Head of caudate nucleus (tissue), 42 donors: ENCODE results near the gene FAM181A.
A peak's percentile ranks its signal among the peaks of the same experiment; 100 is the strongest.

Experiments used
- DNase-seq, 42 donors: peaks; one replicate each; pipeline versions ENCODE4 v3.0.0 to v3.0.0-alpha.2; 2020 to 2021; ENCODE audit warnings: mixed read lengths in 7 of 42
- intact Hi-C: fragments of 100-400 bp; cut with DNase I; formaldehyde crosslinking; loops from one replicate; pipeline ENCODE4 v1.15.0; 2022

The FAM181A gene

GRCh38 chr14:93957751-93958566, 30.8 kb downstream of the FAM181A start:
- intact Hi-C loops = no loop called here
- DNase-seq = no peak

- no peak for DNase-seq
- intact Hi-C loops = no loop called here
Observed at GRCh38 chr14:93958567-93959238, 31.6 kb downstream of the FAM181A start.

- DNase-seq = peak in 6 of 42 donors; percentile 12 to 42 (median 33)
- intact Hi-C loops = no loop called here
Observed at GRCh38 chr14:93959239-93960107, 32.3 kb downstream of the FAM181A start.

GRCh38 chr14:93960108-93960475, 32.9 kb downstream of the FAM181A start:
- no peak for DNase-seq
- intact Hi-C loops = no loop called here

- no peak for DNase-seq
- intact Hi-C loops = no loop called here
Observed at GRCh38 chr14:93960774-93961438, 33.8 kb downstream of the FAM181A start.

- intact Hi-C loops = no loop called here
- DNase-seq = no peak
Observed at GRCh38 chr14:93961620-93962019, 34.5 kb downstream of the FAM181A start.

- intact Hi-C loops = no loop called here
- peak in 15 of 42 donors; percentile 12 to 58 (median 41) for DNase-seq
Observed at GRCh38 chr14:93962701-93963601, 35.8 kb downstream of the FAM181A start.

GRCh38 chr14:93963692-93964091, 36.5 kb downstream of the FAM181A start:
- intact Hi-C loops = no loop called here
- no peak for DNase-seq

GRCh38 chr14:93964281-93964680, 37.1 kb downstream of the FAM181A start:
- DNase-seq = no peak
- intact Hi-C loops = no loop called here

GRCh38 chr14:93964820-93965286, 37.7 kb downstream of the FAM181A start:
- intact Hi-C loops = no loop called here
- DNase-seq = no peak

GRCh38 chr14:93965287-93965821, 38.2 kb downstream of the FAM181A start:
- intact Hi-C loops = no loop called here
- DNase-seq = no peak

GRCh38 chr14:93965946-93966474, 38.9 kb downstream of the FAM181A start:
- intact Hi-C loops = no loop called here
- no peak for DNase-seq

GRCh38 chr14:93967637-93968250, 40.6 kb downstream of the FAM181A start:
- no peak for DNase-seq
- intact Hi-C loops = no loop called here

GRCh38 chr14:93969082-93969828, 42.1 kb downstream of the FAM181A start:
- no peak for DNase-seq
- intact Hi-C loops = no loop called here

- intact Hi-C loops = no loop called here
- DNase-seq = peak in 13 of 42 donors; percentile 14 to 59 (median 34)
Observed at GRCh38 chr14:93970585-93970964, 43.4 kb downstream of the FAM181A start.

- intact Hi-C loops = no loop called here
- DNase-seq = peak in 1 of 42 donors; percentile 41
Observed at GRCh38 chr14:93970965-93971634, 44.0 kb downstream of the FAM181A start.
